Stimulated activated CD4-positive, alpha-beta T cell treated with anti-CD3 and anti-CD28 coated beads, Interleukin-12 subunit alpha, Interleukin-12 subunit beta, amount 100 ng/mL, for 24 hours (primary cell): Measurements from ENCODE around the gene ROMO1.
"Not testable (repeated sequence)": the region's sequence is repeated elsewhere in the genome, so short reads cannot be mapped to it uniquely, and the experiment has no call there.

Experiments used
- DNase-seq, 2 experiments: peaks; one replicate each; pipeline ENCODE4 v3.0.0-alpha.2; 2020; ENCODE audit warnings: low read depth in 2 of 2

The ROMO1 gene

DNA sequence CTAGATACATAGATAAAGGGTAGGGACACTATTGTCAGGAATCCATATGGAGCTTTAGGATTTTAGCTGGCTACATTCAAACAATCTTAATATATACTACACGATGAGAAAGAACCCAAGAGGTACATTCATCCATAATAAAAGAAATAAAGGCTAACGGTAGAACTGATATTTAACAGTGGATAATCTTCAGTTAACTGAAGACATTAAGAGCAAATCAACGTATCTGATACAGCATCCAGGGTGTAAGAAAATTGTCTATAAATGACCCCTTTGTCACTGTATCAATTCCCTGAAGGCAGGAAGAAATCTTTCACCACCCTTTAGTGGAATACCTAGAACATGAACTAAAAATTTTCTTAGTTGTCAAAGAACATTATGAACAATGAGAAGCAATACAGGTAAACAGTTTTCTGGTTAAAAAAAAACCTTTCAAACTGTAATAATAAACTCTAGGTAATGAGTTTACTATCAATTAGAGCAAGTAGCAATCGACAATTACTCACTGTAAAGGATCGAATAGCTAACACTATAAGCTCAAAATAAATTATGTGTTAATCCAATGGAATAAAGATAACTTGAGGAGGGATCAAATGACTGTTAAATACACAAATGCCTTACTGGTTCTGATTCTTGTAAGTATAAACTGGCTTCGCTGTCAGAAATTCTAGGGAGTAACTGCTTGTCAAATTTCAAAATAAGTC lies 11.8 kb downstream of the ROMO1 start:
- DNase-seq, result no peak

DNA sequence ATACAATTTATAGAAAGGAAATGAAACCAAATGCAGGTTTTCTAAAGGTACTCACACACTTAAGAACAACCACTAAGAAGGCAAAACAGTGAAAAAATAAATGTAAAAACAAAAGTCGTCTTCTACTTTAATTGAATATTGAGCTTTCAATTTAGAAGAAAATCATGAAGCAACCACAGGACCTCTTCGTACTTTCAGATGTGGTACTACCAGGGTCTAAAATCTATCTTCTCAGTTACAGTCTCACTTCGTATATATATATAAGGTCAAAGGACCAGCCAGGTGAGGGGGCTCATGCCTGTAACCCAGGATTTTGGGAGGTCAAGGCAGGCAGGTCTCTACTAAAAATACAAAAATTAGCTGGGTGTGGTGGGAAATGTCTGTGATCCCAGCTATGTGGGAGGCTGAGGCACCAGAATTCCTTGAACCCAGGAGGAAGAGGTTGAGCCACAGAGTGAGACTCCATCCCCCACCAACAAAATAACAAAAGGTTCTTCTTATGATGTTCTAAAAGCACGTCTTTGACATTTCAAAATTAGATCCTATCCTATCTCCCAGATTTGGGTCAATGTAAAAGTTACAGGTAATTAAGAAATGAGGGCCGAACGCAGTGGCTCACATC lies 12.5 kb downstream of the ROMO1 start:
- no peak for DNase-seq

DNA sequence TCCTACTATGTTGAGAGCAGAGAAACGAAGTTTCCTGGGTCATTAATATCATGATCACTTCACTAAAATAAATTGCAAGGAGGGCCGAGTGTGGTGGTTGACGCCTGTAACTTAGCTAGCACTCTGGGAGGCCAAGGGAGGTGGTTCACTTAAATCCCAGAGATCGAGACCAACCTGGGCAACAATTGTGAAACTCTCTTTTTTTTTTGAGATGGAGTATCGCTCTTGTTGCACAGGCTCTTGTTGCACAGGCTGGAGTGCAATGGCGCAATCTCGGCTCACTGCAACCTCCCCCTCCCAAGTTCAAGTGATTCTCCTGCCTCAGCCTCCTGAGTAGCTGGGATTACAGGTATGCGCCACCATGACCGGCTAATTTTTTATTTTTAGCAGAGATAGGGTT lies 13.9 kb downstream of the ROMO1 start:
- DNase-seq, result not testable (repeated sequence)

DNA sequence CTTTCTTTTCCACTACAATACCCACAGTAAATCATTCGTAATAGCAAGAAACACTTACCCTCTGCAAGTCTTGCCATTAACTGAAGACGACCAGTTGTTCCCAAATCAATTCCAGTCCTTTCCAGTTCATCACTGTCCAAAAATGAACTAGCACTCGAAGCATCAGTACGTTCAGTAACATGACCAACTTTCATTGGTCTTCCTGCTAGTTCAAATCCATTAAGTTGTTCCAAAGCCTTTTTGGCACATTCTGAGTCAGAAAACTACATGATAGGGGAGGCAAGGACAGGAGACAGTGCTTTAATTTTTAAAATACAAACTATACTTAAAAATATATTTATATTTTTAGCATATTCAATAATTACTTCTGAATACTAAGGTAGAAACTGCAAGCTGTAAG lies 14.9 kb downstream of the ROMO1 start:
- no peak for DNase-seq

DNA sequence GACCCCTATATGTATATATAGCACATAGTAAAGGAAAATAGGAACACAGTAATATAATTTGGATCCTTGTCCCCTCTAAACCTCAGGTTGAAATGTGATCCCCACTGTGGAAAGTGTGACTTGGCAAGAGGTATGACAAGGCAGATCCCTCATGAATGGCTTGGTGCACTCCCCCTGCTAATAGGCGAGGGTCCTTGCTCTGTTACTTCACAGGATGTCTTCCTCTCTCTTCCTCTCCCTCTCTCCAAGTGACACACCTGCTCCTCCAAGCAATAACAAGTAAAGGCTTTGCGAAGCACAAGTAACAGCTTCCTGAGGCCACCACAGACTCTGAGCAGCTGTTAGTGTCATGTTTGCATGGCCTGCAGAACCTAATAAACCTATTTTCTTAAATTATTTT lies 16.4 kb downstream of the ROMO1 start:
- DNase-seq, result no peak

DNA sequence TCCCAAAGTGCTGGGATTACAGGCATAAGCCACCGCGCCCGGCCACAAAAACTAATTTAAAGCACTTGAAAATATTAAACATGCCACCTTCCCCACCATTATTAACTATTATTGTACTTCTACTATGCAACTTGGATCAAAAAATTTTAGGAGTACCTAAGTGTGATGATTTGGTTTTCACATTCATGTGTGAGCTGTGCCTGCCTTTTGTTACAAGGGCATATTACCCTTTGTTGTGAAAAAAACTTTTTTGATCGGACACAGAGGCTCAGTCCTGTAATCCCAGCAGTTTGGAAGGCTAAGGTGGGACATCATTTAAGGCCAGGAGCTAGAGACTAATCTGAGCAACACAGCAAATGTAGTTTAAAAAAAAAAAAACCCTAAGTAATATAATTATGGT lies 17.1 kb downstream of the ROMO1 start:
- DNase-seq, result no peak

DNA sequence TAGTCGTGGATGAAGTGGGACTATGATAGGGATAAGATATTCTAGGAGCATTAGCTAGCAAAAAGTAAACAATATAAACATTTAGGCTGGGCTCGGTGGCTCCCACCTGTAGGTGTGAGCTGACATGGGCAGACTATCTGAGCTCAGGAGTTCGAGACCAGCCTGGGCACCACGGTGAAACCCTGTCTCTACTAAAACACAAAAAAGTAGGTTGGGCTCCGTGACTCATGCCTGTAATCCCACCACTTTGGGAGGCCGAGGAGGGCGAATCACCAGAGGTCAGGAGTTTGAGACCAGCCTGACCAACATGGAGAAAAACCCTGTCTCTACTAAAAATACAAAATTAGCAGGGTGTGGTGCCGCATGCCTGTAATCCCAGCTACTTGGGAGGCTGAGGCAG lies 19.1 kb downstream of the ROMO1 start:
- DNase-seq, result not testable (repeated sequence)

DNA sequence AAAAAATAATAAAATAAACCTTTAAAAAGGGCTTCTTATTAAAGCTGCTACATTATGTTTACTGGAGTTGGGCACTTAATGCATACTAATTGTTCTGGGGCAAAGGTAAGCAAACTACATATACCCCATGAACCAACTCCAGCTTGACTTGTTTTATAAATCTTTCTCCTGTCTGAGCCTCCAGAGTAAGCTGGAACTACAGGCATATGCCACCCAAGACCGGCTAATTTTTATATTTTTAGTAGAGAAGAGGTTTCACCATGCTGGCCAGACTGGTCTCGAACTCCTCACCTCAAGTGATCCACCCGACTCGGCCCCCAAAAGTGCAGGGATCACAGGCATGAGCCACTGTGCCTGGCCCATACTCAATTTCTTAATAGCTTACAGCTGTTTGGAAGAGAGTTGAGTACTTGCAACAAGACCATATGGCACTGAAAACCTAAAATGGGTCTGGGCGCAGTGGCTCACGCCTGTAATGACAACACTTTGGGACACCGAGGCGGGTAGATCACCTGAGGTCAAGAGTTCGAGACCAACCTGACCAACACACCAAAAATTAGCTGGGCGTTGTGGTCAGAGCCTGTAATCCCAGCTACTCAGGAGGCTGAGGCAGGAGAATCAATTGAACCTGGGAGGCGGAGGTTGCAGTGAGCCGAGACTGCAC lies 19.9 kb downstream of the ROMO1 start:
- DNase-seq, result no peak

DNA sequence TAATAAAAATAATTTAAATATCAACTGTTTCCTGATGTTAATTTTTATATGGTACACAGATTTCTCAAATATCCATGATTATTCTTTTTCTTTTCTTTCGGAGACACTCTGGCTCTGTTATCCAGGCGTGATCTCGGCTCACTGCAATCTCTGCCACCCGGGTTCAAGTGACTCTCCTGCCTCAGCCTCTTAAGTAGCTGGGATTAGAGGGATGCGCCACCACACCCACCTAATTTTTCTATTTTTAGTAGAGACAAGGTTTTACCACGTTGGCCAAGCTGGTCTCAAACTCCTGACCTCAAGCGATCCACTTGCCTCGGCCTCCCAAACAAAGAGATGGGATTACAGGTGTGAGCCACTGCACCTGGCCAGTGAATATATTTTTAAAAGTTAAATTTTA lies 20.5 kb downstream of the ROMO1 start:
- DNase-seq, result no peak

DNA sequence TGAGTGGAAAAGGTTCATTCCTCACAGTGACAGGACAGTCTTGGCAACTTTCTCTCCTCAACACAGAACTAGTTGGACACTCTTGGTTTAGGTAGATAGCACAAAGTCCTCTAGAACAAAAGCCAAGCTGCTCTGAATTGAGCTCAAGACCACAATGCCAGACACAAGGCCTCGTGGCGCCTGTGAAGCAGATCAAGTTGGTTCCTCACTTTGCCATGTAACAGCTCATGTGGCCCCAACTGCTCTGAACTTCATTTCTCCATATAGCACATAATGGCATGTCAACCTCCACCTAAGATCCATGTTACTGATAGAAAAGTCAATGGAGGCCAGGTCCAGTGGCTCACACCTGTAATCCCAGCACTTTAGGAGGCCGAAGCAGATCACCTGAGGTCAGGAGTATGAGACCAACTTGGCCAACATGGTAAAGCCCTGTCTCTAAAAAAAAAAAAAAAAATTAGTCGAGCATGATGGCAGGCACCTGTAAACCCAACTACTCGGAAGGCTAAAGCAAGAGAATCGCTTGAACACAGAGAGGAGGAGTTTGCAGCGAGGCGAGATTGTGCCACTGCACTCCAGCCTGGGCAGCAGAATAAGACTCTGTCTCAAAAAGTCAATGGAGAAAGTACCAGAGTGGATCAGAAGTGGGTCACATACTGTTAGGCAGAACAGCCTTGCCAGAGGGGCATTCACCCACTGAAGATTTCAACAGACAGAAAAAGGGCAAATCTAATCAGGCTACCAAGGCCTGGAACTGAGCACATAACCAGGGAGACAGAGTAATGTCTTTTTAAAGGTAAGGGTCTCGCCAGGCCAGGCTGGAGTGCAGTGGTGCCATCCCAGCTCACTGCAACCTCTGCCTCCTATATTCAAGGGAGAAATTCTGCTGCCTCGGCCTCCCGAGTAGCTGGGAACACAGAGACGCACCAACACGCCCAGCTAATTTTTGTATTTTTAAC lies 21.2 kb downstream of the ROMO1 start:
- DNase-seq, result no peak

DNA sequence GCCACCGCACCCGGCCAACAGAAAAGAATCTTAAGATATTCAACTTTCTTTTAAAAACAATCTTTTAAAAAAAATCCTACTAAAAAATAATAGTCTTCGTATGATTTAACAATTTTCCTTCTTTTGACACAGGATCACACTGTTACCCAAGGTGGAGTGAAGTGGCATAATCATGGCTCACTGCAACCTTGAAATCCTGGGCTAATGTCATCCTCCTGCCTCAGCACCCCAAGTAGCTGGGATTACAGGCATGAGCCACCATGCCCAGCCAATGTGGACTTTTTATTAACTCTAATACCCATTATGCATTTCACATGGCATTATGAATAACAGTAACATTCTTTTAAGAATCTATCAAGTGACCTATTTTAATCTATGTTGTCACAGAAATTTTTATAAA lies 22.0 kb downstream of the ROMO1 start:
- DNase-seq, result no peak

DNA sequence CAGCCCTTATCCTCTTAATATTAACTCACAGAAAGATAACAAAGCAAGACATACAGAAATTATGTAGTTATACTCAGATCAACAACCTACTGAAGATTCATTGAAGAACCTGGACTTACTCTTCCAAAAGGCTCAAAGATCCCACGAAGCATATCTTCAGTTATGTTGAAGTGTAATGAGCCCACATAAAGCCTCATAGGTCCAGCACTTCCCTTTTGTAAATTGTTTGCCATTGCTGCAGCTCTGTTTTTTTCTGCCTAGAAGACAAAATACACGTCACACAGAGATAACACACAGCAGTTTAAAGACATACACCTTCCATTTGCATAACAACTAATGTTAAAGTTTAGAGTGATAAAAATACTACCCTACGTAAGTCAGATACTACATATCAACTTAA lies 22.4 kb downstream of the ROMO1 start:
- DNase-seq, result no peak

DNA sequence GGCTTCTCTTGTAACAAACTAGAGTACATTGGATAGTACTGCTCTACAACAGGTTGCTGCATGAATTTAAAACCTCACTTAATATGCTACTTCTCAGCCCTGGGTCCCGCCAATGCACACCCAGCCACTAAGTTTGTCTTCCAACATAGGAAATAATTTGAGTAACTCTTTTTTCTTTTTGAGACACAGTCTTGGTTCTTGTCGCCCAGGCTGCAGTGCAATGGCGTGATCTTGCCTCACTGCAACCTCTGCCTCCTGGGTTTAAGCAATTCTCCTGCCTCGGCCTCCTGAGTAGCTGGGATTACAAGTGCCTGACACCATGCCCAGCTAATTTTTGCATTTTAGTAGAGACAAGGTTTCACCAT lies 24.1 kb downstream of the ROMO1 start:
- DNase-seq, result not testable (repeated sequence)

DNA sequence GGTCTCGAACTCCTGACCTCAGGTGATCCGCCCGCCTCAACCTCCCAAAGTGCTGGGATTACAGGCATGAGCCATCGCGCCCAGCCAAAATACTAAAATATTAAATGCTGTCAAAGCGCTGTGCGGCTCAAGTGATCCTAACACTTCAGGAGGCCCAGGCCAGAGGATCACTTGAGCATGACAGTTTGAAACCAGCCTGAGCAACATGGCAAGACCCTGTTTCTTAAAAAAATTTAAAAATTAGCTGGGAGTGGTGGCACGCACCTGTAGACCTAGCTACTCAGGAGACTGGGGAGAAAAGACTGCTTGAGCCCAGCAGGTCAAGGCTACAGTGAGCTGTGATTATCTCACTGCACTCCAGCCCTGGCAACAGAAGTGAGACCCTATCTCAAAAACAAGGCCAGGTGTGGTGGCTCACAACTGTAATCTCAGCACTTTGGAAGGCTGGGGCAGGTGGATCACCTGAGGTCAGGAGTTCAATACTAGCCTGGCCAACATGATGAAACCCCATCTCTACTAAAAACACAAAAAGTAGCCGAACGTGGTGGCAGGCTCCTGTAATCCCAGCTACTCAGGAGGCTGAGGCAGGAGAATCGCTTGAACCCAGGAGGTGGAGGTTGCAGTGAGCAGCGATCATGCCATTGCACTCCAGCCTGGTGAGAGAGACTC lies 24.6 kb downstream of the ROMO1 start:
- not testable (repeated sequence) for DNase-seq

DNA sequence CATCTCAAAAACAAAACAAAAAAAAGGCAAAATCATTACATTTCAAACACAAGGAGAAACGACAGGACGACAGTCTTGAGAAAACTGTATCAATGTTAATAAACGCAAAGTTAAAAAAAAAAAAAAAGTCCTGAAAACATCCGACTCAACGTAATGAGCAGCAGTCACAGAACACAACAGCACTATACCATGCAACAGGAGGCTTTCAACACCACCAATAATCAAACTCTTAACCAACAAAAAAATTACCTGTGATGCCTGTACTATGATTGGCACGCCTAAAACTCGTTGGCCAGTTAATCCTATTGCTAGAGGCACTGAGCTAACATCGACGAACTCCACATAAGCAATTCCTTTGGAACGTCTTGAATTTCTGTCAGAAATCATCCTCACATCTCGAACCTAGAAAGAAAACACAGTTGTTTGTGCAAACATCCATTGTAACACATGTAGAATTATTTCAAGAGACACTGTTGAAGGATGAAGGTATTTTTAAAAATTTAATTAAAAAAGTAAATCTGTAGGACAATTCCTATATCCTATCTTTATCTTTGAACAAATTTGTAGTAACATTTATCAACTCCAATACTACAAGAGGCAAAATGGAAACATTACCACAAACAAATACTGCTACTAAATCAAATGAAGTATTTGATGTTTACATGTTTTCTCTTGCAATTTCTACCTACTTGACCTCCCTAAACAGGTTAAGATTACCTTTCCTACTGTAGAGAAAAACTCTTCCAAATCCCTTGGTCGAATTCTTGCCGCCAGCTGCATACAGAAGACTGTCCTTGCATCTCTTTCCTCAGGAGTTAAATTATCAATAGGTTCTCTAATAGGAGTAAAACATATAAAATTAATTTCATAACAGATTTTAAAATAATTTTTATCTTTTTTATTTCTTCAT lies 25.4 kb downstream of the ROMO1 start:
- no peak for DNase-seq

DNA sequence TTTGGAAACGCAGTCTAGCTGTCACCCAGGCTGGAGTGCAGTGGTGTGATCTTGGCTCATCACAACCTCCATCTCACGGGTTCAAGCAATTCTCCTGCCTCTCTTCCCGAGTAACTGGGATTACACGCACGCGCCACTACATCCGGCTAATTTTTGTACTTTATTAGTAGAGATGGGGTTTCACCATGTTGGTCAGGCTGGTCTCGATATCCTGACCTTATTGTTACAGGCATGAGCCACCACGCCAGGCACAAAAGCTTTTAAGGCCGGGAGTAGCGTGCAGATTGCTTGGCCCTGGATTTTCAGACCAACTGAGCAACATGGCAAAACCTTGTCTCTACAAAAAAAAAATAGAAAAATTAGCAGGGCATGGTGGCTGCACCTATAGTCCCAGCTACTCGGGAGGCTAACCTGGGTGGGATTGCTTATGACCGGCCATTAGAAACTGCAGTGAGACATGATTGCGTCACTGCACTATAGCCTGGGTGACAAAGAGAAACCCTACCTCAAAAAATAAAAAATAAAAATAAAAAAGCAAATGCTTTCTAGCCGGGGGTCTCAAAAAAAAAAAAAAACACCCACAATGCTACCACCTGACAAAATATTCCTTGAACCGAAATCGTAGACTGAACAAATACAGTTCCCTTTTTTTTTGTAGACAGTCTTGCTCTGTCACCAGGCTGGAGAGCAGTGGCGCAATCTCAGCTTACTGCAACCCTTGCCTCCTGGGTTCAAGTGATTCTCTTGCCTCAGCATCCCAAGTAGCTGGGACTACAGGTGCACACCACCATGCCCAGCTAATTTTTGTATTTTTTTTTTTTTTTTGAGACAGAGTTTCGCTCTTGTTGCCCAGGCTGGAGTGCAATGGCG lies 27.9 kb downstream of the ROMO1 start:
- DNase-seq, result no peak

DNA sequence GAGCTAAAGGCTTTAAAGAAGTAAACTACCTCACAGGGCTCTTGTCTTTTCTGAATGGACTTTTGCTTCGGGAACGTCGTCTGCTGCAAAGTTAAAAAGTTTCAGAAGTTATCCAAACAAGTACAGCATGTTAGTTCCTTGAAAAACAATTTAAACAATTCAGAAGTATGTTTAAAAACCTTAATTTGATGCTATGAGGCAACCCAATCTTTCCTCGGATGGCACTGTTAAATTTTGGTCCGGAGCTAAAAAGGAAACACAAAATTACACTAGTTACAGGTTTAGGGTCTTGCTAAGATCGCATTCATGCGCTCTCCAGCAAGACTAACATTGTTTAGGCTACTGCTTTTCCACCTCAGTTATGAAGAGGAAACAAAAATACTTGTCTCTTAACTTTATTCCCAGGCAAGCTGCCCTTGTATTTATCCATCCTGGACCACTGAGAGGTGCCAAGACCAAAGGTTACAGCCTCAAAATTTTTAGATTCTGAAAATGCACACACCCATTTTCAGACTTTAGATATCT lies 30.1 kb downstream of the ROMO1 start:
- no peak for DNase-seq

DNA sequence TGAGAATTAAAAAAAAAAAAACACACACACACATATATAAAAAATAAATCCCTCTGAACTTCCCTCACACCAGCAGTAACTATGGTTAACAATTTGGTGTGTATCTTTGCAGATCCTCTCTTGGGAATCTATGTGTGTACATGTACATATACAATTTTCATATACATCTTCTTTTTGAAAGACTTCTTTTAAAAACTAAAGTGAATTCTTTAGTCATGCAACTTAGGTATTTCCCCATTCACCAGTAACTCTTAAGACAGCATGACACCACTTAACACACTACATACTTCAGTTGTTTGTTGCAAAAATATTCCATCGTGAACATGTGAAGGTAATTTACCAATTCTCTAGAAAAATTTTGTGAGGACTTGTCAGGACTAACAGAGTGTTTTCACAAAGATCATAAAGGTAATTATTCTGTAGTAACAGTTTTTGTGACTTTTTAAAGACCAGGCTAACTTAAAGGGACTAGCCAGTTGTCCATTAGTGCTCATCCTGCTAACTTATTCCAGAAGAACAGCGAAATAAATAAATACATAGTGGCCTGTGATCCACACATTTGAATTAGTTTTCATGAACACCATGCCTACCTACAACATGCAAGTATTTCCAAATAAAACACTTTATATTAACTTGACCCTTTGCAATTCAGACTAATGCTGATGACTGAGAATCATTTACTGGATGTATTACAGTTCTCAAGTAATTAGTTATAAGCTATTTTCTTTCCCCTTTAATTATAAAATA lies 30.8 kb downstream of the ROMO1 start:
- DNase-seq, result no peak
